ENCODE data around the gene SUFU.

The SUFU gene

GRCh38 chr10:102552533-102552932, 48.8 kb downstream of the SUFU start:
- no peak for DNase-seq

GRCh38 chr10:102553771-102554170, 50.0 kb downstream of the SUFU start:
- no peak for DNase-seq

GRCh38 chr10:102554531-102554930, 50.8 kb downstream of the SUFU start:
- no peak for DNase-seq

- DNase-seq, result no peak
Observed at GRCh38 chr10:102555781-102556328, 52.1 kb downstream of the SUFU start.

- no peak for DNase-seq
Observed at GRCh38 chr10:102557569-102557968, 53.8 kb downstream of the SUFU start.

- no peak for DNase-seq
Observed at GRCh38 chr10:102559764-102560163, 56.0 kb downstream of the SUFU start.

GRCh38 chr10:102564209-102564834, 60.5 kb downstream of the SUFU start:
- DNase-seq, result no peak

- DNase-seq, result no peak
Observed at GRCh38 chr10:102565793-102566192, 62.0 kb downstream of the SUFU start.

- DNase-seq, result no peak
Observed at GRCh38 chr10:102578782-102579181, 75.0 kb downstream of the SUFU start.

GRCh38 chr10:102579328-102579727, 75.6 kb downstream of the SUFU start:
- DNase-seq, result no peak

GRCh38 chr10:102580230-102580629, 76.5 kb downstream of the SUFU start:
- DNase-seq, result no peak

- no peak for DNase-seq
Observed at GRCh38 chr10:102581401-102581800, 77.6 kb downstream of the SUFU start.

GRCh38 chr10:102581981-102582580, 78.3 kb downstream of the SUFU start:
- DNase-seq, result no peak

GRCh38 chr10:102583435-102584417, 80.0 kb downstream of the SUFU start:
- DNase-seq, result no peak

GRCh38 chr10:102585026-102585425, 81.3 kb downstream of the SUFU start:
- DNase-seq, result no peak

- no peak for DNase-seq
Observed at GRCh38 chr10:102586858-102587257, 83.1 kb downstream of the SUFU start.

- DNase-seq, result no peak
Observed at GRCh38 chr10:102588875-102589274, 85.1 kb downstream of the SUFU start.

- DNase-seq, result no peak
Observed at GRCh38 chr10:102593074-102593803, 89.5 kb downstream of the SUFU start.

- DNase-seq, result no peak
Observed at GRCh38 chr10:102593804-102594079, 90.0 kb downstream of the SUFU start.

GRCh38 chr10:102595293-102595692, 91.5 kb downstream of the SUFU start:
- no peak for DNase-seq

- no peak for DNase-seq
Observed at GRCh38 chr10:102595897-102596296, 92.1 kb downstream of the SUFU start.

- DNase-seq, result no peak
Observed at GRCh38 chr10:102596506-102596971, 92.8 kb downstream of the SUFU start.
